HepG2 (cell line): ENCODE data around the gene SLC1A4. TPM values are rescaled to one million over a fixed set of nuclear protein-coding genes. Genes with fewer than 3 reads are reported as not detected.
A peak's percentile ranks its signal among the peaks of the same experiment; 100 is the strongest.

Experiments
- ARID3A ChIP-seq: IDR thresholded peaks from 2 replicates; pipeline ENCODE4 v1.6.1; 2012; ENCODE audit warnings: low read depth, low read length, improper control_type of control experiment
- ATM ChIP-seq: fragments of 450-650 bp; IDR thresholded peaks from 2 replicates; pipeline ENCODE4 v1.7.1; 2017; ENCODE audit warnings: mild to moderate bottlenecking, borderline replicate concordance
- CCAR2 ChIP-seq: fragments of 200-400 bp; formaldehyde crosslinking; optimal IDR thresholded peaks from 2 replicates; pipeline ENCODE3; 2018; ENCODE audit warnings: low read depth, mild to moderate bottlenecking, low read length, moderate library complexity
- CENPT ChIP-seq: sonication (generic); formaldehyde crosslinking; IDR thresholded peaks from 2 replicates; pipeline ENCODE4 v1.8.0; 2022; ENCODE audit warnings: low read depth, mild to moderate bottlenecking, moderate library complexity, missing genetic modification reagents
- CERS6 ChIP-seq: sonication (generic); formaldehyde crosslinking; IDR thresholded peaks from 2 replicates; pipeline ENCODE4 v1.5.0; 2020; ENCODE audit warnings: missing genetic modification reagents
- HNF1B ChIP-seq: sonication (generic); formaldehyde crosslinking; IDR thresholded peaks from 2 replicates; pipeline ENCODE4 v1.5.1; 2020; ENCODE audit warnings: mild to moderate bottlenecking, moderate library complexity, missing genetic modification reagents
- MBD4 ChIP-seq: IDR thresholded peaks from 2 replicates; pipeline ENCODE4 v1.6.1; 2012; ENCODE audit warnings: low read length, inconsistent platforms, borderline replicate concordance
- MZF1 ChIP-seq: sonication (generic); formaldehyde crosslinking; IDR thresholded peaks from 2 replicates; pipeline ENCODE4 v1.8.1; 2023; ENCODE audit warnings: mild to moderate bottlenecking, missing genetic modification reagents, borderline replicate concordance
- NAIF1 ChIP-seq: sonication (generic); formaldehyde crosslinking; IDR thresholded peaks from 2 replicates; pipeline ENCODE4 v1.5.0; 2020; ENCODE audit warnings: mild to moderate bottlenecking, missing genetic modification reagents, borderline replicate concordance
- RCOR2 ChIP-seq: IDR thresholded peaks from 2 replicates; pipeline ENCODE4 v1.6.1; 2016; ENCODE audit warnings: missing biosample characterization, missing genetic modification reagents
- THAP11 ChIP-seq: IDR thresholded peaks from 2 replicates; pipeline ENCODE4 v1.6.1; 2016; ENCODE audit warnings: missing biosample characterization, missing genetic modification reagents
- ZFP41 ChIP-seq: sonication (generic); formaldehyde crosslinking; IDR thresholded peaks from 2 replicates; pipeline ENCODE4 v1.4.0; 2020; ENCODE audit warnings: mild to moderate bottlenecking, missing genetic modification reagents, borderline replicate concordance
- ZNF24 ChIP-seq: fragments of 450-650 bp; IDR thresholded peaks from 2 replicates; pipeline ENCODE4 v1.6.1; 2017; ENCODE audit warnings: antibody characterized with exemption, mild to moderate bottlenecking
- ZNF407 ChIP-seq: sonication (generic); formaldehyde crosslinking; IDR thresholded peaks from one replicate; pipeline ENCODE4 v1.5.1; 2020; ENCODE audit warnings: mild to moderate bottlenecking, missing genetic modification reagents; ENCODE audit errors: not compliant biosample characterization
- ZNF678 ChIP-seq: sonication (generic); formaldehyde crosslinking; IDR thresholded peaks from 2 replicates; pipeline ENCODE4 v1.4.0; 2020; ENCODE audit warnings: mild to moderate bottlenecking, missing genetic modification reagents
- polyA plus RNA-seq, 8 experiments: library from polyadenylated mRNA; depleted of rRNA in 3 of 8; stranded (reverse) in 7 of 8; unstranded in 1 of 8; fragments of >200 nt; fragmentation: Illumina TruSeq in 4 of 8; extraction: Trizol in 4 of 8; gene quantifications; 2 replicates each; pipeline versions ENCODE4 v1.2.1 to v1.2.3, GENCODE V29; 2011 to 2016; ENCODE audit warnings: low read depth in 4 of 8, missing spikeins in 1 of 8, mixed read lengths in 1 of 8; ENCODE audit not compliant: insufficient read depth in 1 of 8
- total RNA-seq, 5 experiments: library from RNA; depleted of rRNA; stranded (reverse); fragments of >200 nt; fragmentation: Illumina TruSeq; extraction: Trizol; gene quantifications; 2 replicates each; pipeline ENCODE4 v1.2.3, GENCODE V29; 2016; ENCODE audit warnings: low read depth in 1 of 5

The SLC1A4 gene
- total and polyA plus RNA-seq, 2 of the 13 experiments (the other 11 are each of a cell fraction or from before 2014, with no cell fraction given) = 21.0 to 39.6 TPM

- TF ChIP-seq HNF1B = peak; percentile 94
- TF ChIP-seq NAIF1 (CRISPR knock-in tag) = no peak
- TF ChIP-seq RCOR2 = no peak
- TF ChIP-seq MZF1 = no peak; the same call in 1 of the 2 replicates
- TF ChIP-seq CENPT (CRISPR knock-in tag) = no peak
- TF ChIP-seq ZNF407 (CRISPR knock-in tag) = no peak
- no peak for TF ChIP-seq CCAR2
- TF ChIP-seq ZFP41 = 0 out of 2 replicates have a peak, but pooled peaks have one; percentile 65
- no peak for TF ChIP-seq MBD4
- no peak for TF ChIP-seq ZNF24
- TF ChIP-seq ZNF678 = peak; percentile 86; the same call in 1 of the 2 replicates
- no peak for TF ChIP-seq ARID3A
- TF ChIP-seq ATM = no peak
- no peak for TF ChIP-seq CERS6 (CRISPR knock-in tag)
- TF ChIP-seq THAP11 (CRISPR knock-in tag) = peak; percentile 74
These were observed 67.2 kb downstream of the SLC1A4 start, which contains the start of gene CEP68 (continued) for GRCh38 chr2:65056215-65057053.
